Stimulated activated CD8-positive, alpha-beta memory T cell treated with anti-CD3 and anti-CD28 coated beads, Interleukin-2, amount 100 ng/mL, for 48 hours (primary cell): ENCODE data around the gene BCL6B.

Experiments
- DNase-seq, 2 donors: peaks; one replicate each; pipeline ENCODE4 v3.0.0-alpha.2; 2020; ENCODE audit warnings: low read depth in 2 of 2

Gene BCL6B

DNA sequence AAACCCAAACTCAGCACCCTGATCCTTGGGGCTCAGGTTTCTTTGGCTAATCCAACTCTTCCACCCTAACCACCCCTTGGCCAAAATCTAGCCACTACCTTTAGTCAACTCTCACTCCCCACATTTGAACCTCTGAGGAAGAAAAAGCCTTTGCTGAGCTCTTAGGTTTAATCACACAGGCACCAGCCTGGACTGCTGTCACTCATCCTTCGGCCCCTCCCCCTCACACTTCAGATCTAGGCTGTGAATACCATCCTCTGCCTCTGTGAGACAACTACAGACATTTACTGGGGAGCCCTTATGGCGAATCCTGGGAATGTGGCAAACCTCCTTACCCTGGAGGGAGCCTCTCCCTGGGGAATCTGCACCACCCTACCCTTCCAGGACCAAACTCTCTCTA, 15.7 kb upstream of the BCL6B start:
- no peak for DNase-seq

DNA sequence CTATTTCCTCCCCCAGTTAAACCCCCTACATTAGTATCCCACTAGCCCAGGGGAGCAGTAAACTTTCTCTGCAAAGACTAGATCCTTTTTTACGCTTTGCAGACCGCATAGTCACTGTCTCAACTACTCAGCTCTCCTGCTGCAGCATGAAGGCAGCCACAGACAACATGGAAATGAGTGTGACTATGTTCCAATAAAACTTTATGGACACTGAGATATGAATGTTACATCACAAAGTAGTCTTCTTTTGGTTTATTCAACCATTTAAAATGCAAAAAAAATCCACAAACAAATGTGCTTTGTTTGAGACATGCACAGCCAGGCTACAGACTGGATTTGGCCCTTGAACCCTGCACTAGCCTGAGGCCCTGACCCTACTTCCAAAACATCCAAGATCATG, 12.3 kb upstream of the BCL6B start:
- no peak for DNase-seq

DNA sequence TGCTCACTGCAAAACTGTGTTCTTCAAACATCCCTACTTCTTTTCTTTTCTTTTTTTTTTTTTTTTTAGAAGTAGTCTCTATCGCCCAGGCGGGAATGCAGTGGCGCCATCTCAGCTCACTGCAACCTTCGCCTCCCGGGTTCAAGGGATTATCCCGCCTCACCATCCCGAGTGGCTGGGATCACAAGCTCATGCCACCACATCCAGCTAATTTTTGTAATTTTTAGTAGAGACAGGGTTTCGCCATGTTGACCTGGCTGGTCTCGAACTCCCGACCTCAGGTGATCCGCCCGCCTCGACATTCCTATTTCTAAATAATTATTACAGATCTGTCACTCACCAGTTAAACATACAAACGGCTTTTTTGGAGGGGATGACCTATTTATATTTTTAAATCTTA, 11.4 kb upstream of the BCL6B start:
- DNase-seq, result no peak

DNA sequence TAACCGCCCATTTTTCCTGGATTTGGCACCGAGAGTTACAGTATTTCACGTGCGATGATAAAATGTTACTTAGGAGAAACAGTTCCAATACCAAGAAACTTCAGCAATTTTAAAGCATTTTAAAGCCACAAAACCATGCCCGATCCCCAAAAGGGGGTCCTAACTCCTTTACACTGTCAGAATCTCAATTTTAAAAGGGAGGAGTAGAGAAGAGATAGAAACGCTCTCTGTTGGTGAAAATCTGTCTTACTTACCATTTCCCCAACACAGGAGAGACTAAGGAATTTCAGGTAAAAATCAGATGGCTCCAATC, 11.0 kb upstream of the BCL6B start:
- no peak for DNase-seq

DNA sequence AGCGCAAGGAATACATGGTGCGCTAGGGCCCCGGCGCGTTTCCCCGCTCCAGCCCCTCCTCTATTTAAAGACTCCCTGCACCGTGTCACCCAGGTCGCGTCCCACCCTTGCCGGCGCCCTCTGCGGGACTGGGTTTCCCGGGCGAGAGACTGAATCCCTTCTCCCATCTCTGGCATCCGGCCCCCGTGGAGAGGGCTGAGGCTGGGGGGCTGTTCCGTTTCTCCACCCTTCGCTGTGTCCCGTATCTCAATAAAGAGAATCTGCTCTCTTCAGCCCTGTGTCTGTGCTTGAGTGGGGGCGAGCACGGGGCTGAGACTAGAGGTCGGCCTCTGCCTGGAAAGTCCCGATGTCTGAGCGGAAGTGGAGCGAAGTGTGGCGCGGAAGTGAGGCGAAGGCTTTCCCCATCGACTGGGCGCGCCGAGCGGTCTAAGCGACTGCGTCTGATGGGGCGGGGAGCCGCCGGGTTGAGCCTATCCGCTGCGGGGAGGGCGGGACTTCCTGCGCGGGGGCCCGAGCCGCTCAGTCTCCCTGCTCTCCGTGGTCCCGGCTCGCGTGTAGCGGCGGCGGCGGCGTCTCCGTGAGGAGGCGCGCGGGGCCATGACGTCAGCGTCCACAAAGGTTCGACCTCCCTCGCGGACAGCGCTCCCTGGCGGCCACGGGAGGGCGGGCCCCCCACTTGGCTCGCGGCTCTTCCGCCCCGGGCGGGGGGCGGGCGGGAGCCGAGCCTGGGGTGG, 8.4 kb upstream of the BCL6B start:
- peak; percentile 95 to 96 for DNase-seq

DNA sequence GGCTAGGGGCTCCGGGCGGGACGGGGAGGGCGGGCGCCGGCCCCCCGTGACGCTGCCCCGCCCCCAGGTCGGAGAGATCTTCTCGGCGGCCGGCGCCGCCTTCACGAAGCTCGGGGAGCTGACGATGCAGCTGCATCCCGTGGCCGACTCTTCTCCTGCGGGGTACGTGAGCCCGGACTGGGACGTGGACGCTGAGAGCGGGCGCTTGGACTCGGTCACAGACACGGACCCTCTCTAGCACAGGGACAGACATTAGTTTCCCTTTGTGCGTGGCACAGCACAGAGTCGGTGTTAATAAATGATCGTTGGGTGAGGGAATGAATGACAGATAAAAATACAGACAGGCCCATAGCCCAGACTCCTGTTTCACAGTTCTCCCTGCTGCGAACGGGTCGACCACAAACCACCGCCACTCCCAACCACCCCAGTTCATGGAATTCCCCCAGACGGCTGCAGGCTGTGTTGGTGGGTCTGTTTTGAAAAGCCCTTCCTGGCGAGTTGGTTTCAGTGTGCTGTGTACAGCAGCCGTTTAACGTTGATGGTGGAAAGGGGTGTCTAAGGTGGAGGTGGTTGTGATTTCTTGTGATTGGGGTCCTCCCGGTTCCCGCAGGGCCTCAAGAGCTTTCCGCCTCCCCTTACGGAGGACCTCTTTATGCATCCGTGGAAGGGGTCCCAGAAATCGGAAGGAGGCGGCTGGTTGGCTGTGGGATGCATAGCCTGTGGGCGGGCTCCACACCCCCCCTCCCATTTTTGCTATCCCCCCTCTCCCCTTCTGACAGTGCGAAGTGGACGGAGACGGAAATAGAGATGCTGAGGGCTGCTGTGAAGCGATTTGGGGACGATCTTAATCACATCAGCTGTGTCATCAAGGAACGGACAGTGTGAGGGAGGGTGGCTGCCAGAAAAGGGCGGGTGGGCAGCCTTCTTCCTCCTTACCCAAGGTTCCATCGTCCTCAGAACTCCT, 7.6 kb upstream of the BCL6B start:
- DNase-seq, result peak; percentile 69 to 70

DNA sequence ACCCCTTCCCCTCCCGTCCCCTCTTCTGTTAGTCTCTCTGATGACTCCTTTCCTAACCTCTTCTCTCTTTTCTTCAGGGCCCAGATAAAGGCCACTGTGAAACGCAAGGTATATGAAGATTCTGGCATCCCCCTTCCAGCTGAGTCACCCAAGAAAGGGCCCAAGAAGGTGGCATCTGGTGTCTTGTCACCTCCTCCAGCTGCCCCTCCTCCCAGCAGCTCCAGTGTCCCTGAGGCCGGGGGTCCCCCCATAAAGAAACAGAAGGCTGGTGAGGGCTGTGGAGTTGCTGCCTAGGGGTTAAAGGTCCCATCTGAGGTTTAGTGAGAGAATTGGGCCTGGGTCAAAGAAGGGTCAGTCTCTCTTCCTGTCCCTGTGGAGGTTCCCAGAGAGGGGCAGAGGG, 6.4 kb upstream of the BCL6B start:
- no peak for DNase-seq

DNA sequence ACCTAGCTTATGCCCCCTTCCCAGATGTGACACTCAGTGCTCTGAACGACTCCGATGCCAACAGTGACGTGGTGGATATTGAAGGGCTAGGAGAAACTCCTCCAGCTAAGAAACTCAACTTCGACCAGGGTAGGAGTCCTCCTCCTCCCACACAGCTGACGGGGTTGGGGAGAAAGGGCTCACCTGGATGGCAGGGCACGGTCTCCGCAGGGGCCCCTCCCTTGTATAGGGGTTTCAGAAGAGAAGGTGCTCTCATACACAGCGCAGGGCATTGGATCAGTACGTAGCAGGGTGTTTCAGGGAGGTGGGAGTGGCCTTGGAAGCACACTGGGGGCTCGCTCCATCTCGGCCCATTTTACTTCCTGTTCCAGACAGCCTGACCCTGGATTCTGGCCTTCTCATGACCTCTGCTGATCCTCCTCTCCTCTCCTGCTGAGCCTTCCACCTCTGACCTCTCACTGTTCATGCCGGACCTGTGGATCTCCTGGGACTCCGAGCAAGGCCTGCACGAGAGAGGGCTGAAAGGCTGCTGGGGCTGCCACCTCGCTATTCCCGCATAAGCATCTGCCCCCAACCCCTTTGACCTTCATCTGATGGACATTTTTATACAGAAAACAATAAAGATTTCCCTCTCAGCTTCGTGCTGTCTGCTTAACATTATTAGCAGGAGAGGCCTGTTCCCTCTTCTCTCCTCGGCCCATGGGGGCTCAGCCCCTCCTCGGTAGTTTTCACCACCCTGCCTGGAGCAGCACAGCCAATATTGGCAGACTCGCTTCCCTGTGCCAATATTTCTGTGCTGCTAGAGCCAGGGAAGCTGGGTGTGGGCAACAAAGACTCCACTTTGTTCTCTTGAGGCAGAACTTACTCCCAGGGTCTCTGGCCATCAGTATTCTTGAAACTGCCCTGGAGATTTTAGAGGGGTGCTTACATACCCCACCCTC, 5.7 kb upstream of the BCL6B start:
- DNase-seq, result no peak

DNA sequence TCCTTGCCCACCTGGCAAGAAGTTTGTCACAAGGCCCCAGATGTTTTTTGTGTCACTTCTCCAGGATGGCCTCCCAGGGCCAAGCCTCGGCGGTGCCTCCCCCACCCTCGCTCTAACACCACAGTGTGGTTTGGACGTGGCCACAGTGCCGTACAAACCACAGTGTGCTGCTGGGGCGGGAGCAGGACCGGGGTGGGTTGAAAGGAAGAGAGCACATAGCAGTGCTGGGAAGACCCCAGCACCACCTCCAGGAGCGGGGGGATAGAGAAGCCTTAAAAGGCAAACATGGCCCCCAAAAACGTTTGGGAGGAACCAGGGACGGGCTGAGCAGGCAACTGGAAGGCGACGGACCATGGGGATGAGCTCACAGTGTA, 5.0 kb upstream of the BCL6B start:
- DNase-seq, result peak in 1 of 2 donors; percentile 46

DNA sequence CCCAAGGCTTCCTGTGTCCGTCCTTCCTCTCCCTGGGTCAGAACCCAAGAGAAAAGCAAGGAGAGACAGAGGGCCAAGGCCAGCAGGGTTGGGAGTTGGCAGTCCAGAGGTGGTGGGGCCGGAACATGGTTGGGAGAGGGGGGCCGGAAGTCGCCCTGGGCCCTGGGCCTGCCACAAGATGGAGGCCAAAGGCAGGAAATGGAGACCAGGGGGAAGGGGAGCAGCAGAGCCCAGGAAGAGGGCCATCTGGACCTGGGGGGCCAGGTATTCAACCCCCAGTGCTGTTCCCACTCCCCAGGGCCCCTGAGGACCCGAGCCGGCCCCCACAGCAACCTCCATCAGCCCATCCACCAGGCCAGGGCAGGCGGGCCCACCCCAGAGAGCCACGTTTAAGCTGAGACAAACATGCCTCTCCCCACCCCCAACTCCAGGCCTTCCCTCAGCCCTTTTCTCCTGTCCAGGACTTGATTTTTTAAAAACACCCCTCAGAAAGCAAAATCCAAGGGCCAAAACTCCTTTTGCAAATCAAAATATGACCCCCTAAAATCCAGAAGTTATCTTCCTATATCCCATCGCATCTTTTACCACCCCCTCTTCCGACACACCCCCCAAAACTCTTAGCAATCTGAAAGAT, 4.4 kb upstream of the BCL6B start:
- DNase-seq, result no peak

DNA sequence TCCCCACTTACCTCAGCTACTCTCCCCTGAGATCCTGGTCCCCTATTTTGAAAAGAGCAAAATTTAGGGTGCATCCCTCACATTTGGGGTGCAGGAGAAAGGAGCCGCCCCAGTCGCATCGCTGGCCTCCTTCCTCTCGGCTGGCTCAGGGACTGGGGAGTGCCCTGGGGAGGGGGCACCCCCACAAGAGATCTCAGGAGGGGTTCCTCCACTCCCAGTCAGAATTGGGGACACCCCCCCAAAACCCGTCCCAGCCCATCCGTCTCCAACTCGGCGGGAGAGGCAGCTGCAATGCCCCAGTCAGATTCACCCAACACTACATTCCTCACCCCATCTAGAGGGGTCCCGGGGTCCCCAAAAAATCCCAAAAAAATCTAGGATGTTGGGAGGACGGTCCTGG, 3.5 kb upstream of the BCL6B start:
- no peak for DNase-seq

DNA sequence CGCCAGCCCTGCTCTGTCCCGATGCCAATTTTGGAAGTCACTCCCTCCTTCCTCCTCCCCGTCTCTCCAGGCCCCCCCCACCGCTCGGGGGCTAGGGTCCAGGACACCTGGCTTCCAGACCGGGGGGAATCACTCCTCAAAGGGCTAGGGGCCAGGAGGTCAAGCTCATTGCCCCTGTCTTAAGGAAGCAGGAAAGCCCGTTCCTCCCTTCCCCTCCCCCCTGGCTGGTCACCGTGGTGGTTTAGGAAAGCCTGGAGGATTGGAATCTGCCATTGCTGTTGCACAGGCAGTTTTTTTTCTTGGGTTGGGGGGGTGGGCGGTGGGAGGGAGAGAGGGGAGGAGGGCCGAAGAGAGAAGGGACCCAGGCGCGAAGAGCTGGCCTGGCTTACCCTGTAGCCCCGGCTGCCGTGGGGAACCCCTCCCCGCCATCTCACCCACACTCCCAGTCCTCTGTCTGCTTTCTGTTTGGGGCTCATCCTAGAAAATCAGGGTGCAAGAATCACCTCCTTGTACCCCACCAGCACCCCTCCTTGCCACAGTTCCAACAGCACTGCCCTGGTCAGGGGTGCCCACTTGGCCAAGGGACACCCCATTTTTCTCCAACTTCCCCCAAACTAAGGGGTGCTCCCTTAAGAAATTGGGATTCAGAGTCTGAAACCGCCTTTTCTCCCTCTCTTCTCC, 2.9 kb upstream of the BCL6B start:
- no peak for DNase-seq

DNA sequence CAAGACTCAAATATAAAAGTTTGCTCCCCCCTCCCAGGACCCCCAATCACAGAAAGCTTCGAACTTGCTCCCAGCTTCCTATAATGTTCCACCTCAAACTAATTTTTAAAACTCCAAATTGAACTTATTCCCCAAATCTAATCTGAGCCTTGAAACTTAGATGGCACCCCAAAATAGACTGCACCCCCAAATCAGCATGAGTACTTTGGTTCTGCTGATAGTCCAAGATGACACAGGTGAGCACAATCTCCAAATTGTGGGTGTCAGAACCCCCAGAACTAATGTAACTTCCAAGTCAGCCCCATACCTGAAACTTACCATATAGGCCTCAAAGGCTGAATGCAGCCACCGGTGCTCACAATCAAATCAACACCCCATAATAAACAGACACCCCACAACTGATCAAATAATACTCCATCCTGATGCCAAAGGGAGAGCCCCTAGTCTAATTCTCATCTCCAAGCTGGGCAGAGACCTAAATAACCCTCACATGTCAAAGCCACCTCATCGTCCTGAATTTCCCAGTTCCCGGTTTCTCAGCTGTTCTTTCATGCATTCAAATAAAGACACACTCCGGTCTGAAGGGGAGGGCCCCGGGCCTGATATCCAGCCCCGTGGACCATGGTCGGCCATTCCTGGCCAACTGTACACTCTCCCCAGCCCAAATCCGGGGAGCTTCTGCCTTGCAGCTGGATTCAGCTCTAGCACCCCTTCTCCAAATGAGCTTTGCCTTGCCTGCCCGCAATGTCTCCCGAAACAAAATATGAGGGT, 1.8 kb upstream of the BCL6B start:
- no peak for DNase-seq

DNA sequence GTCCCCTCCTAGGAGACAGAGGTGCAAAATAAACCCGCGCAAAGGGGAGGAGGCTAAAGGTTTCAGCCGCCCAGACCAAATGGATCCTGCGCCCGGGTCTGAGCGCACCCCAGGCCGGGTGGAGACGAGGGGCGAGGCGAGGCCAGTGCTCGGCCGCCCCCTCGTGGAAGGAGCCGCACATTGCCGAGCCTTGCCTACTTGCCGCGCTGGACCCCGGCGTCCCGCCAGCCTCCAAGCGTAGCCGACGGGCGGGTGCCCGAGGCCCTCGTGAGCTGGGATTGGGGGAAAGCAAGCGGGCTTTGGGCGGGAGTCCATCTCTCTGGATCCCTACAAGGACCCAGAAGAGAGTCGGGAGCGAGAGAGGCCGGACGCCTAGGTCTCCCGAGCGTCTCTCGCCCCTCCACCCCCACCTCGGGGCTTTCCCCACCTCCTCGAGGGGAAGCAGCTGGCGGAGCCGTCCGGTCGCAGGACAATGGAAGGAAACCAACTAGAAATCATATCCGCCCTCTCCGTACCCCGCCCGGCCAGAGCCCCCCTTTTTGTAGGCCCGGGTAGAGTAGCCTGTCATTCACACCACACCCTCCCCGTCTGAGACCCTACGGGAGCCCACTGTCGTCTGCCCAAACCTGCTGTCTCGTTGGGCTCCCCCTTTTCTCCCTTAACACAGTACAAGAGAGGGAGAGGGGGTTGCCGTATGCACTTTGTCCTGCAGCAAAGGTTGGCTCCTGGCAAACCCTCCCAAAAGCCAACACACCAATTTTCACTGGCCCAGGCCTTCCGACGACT, 664 bp upstream of the BCL6B start:
- DNase-seq, result peak; percentile 74 to 81

DNA sequence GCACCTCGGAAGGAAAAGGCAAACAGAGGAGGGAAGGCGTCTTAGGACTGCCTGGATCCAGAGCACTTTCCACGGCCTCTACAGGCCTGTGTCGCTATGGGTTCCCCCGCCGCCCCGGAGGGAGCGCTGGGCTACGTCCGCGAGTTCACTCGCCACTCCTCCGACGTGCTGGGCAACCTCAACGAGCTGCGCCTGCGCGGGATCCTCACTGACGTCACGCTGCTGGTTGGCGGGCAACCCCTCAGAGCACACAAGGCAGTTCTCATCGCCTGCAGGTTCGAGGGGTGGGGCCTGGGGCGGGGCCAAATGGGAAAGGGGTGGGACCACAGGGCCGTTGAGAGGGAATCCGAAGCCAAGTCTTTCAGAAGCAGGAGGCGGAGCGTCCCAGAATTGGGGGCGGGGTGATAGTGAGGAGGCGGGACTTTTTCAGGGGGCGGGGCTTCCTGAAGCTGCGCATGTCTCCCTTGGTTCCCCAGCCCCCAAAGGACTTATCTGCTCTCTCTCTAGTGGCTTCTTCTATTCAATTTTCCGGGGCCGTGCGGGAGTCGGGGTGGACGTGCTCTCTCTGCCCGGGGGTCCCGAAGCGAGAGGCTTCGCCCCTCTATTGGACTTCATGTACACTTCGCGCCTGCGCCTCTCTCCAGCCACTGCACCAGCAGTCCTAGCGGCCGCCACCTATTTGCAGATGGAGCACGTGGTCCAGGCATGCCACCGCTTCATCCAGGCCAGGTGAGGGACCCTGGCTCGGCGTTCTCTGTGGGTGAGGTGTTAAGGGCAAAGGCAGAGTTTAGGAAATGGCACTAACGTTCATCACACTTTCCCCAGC, 939 bp downstream of the BCL6B start:
- peak; percentile 89 to 97 for DNase-seq

DNA sequence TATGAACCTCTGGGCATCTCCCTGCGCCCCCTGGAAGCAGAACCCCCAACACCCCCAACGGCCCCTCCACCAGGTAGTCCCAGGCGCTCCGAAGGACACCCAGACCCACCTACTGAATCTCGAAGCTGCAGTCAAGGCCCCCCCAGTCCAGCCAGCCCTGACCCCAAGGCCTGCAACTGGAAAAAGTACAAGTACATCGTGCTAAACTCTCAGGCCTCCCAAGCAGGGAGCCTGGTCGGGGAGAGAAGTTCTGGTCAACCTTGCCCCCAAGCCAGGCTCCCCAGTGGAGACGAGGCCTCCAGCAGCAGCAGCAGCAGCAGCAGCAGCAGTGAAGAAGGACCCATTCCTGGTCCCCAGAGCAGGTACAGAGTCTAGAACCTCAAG, 1.5 kb downstream of the BCL6B start:
- DNase-seq, result no peak

DNA sequence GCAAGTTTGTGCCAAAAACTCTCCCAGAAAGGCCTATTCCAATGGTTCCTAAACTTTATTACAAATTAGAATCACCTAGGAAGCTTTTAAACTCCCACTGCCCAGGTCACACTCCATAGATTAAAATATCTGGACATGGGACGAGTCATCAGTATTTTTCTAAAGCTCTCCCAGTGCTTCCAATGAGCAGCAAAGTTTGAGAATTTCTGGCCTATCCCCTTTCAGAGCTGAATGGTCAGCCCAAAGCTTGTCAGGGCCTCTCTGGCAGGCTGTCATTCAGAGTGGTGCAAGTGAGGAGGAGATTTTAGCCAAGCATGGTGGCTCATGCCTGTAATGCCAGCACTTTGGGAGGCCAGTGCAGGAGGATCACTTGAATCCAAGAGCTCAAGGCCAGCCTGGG, 2.4 kb downstream of the BCL6B start:
- no peak for DNase-seq

DNA sequence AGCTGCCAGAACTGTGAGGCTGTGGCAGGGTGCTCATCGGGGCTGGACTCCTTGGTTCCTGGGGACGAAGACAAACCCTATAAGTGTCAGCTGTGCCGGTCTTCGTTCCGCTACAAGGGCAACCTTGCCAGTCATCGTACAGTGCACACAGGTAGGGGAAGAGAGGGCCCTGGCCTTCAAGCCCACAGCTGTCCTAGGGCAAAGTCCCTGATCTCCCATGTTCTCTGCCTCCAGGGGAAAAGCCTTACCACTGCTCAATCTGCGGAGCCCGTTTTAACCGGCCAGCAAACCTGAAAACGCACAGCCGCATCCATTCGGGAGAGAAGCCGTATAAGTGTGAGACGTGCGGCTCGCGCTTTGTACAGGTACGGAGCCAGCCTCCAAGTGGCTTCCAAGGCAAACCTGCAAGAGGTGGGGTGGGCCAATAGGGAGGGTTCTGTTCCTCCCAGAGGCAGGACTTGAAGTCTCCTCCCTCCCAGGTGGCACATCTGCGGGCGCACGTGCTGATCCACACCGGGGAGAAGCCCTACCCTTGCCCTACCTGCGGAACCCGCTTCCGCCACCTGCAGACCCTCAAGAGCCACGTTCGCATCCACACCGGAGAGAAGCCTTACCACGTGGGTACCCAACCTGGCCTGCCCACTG, 3.7 kb downstream of the BCL6B start:
- no peak for DNase-seq
